Anterior cingulate cortex (tissue), 58 donors: Measurements from ENCODE around the gene KLK5.
"Not testable (repeated sequence)": the region's sequence is repeated elsewhere in the genome, so short reads cannot be mapped to it uniquely, and the experiment has no call there.

Experiments
- DNase-seq, 58 donors: peaks; one replicate each; lab custom pipeline; 2025; lab: John Stamatoyannopoulos, UW

The KLK5 gene

GRCh38 chr19:50896089-50896590 is 56.7 kb downstream of the KLK5 start:
- not testable (repeated sequence) for DNase-seq

GRCh38 chr19:50894478-50895356 is 58.1 kb downstream of the KLK5 start:
- no peak for DNase-seq
